Mesenchymal stem cell (in vitro differentiated cells and primary cell): ENCODE data around the gene ABHD6.
"Not testable (repeated sequence)": the region's sequence is repeated elsewhere in the genome, so short reads cannot be mapped to it uniquely, and the experiment has no call there.

ENCODE experiments used
- DNase-seq: peaks from one replicate; pipeline ENCODE4 v3.0.0-alpha.2; 2013
- H2AFZ ChIP-seq: one replicate; pipeline ENCODE4 v1.6.1; 2013; ENCODE audit warnings: low read depth, mild to moderate bottlenecking, control low read depth, inconsistent platforms, low read length, moderate library complexity
- H2AK5ac ChIP-seq: 2 replicates; pipeline ENCODE4 v1.6.1; 2013; ENCODE audit warnings: low read length, moderate library complexity, mild to moderate bottlenecking, inconsistent platforms; ENCODE audit not compliant: severe bottlenecking
- H2BK120ac ChIP-seq: one replicate; pipeline ENCODE4 v1.6.1; 2013; ENCODE audit warnings: low read depth, mild to moderate bottlenecking, inconsistent platforms, low read length, moderate library complexity
- H2BK12ac ChIP-seq, 2 experiments: one replicate each; pipeline ENCODE4 v1.6.1; 2013; ENCODE audit warnings: inconsistent platforms in 2 of 2, low read length in 2 of 2, mild to moderate bottlenecking in 2 of 2, moderate library complexity in 2 of 2, control low read depth in 1 of 2
- H2BK15ac ChIP-seq: one replicate; pipeline ENCODE4 v1.6.1; 2013; ENCODE audit warnings: mild to moderate bottlenecking, low read depth, inconsistent platforms; ENCODE audit not compliant: poor library complexity, severe bottlenecking
- H2BK5ac ChIP-seq: 2 replicates; pipeline ENCODE4 v1.6.1; 2013; ENCODE audit warnings: low read depth, mild to moderate bottlenecking, low read length, control low read depth, inconsistent platforms; ENCODE audit not compliant: poor library complexity, severe bottlenecking
- H3K14ac ChIP-seq, 2 experiments: one replicate each; pipeline ENCODE4 v1.6.1; 2013; ENCODE audit warnings: inconsistent platforms in 2 of 2, low read length in 2 of 2, control low read depth in 1 of 2, mild to moderate bottlenecking in 1 of 2, moderate library complexity in 1 of 2
- H3K18ac ChIP-seq, 2 experiments: one replicate each; pipeline ENCODE4 v1.6.1; 2013; ENCODE audit warnings: inconsistent platforms in 2 of 2, low read length in 2 of 2, control low read depth in 1 of 2, low read depth in 1 of 2, mild to moderate bottlenecking in 1 of 2
- H3K23ac ChIP-seq, 2 experiments: one replicate each; pipeline ENCODE4 v1.6.1; 2013; ENCODE audit warnings: inconsistent platforms in 2 of 2, low read length in 2 of 2, mild to moderate bottlenecking in 2 of 2, moderate library complexity in 2 of 2, control low read depth in 1 of 2
- H3K27ac ChIP-seq: 2 replicates; pipeline ENCODE4 v1.5.1; 2013; ENCODE audit warnings: mild to moderate bottlenecking, moderate library complexity, low read length, control low read depth, inconsistent platforms; ENCODE audit not compliant: poor library complexity, severe bottlenecking
- H3K27me3 ChIP-seq, 2 experiments: 2 replicates each; pipeline versions ENCODE4 v1.6.1 to v1.7.0; 2013; ENCODE audit warnings: low read length in 2 of 2, mild to moderate bottlenecking in 2 of 2, moderate library complexity in 2 of 2, control low read depth in 1 of 2, inconsistent platforms in 1 of 2; ENCODE audit not compliant: control insufficient read depth in 1 of 2, insufficient read depth in 1 of 2
- H3K36me3 ChIP-seq, 2 experiments: 2 replicates each; pipeline versions ENCODE4 v1.6.1 to v1.7.0; 2013; ENCODE audit warnings: low read length in 2 of 2, control low read depth in 1 of 2, inconsistent platforms in 1 of 2, low read depth in 1 of 2, mild to moderate bottlenecking in 1 of 2; ENCODE audit not compliant: insufficient read depth in 2 of 2, control insufficient read depth in 1 of 2
- H3K4ac ChIP-seq, 2 experiments: one replicate each; pipeline ENCODE4 v1.6.1; 2013; ENCODE audit warnings: inconsistent platforms in 2 of 2, low read length in 2 of 2, mild to moderate bottlenecking in 2 of 2, moderate library complexity in 2 of 2, control low read depth in 1 of 2, low read depth in 1 of 2
- H3K4me1 ChIP-seq: 2 replicates; pipeline ENCODE4 v1.6.1; 2013; ENCODE audit warnings: low read depth, low read length, control low read depth; ENCODE audit not compliant: control insufficient read depth, insufficient read depth
- H3K4me2 ChIP-seq: 2 replicates; pipeline ENCODE4 v1.6.1; 2013; ENCODE audit warnings: low read length, mild to moderate bottlenecking, inconsistent platforms; ENCODE audit not compliant: poor library complexity, severe bottlenecking
- H3K4me3 ChIP-seq, 2 experiments: 2 replicates each; pipeline versions ENCODE4 v1.5.1 to v1.7.0; 2013; ENCODE audit warnings: low read length in 2 of 2, mild to moderate bottlenecking in 2 of 2, control low read depth in 1 of 2, low read depth in 1 of 2; ENCODE audit not compliant: insufficient read depth in 1 of 2
- H3K79me1 ChIP-seq: replicated peaks from 2 replicates; pipeline ENCODE4 v1.6.1; 2013; ENCODE audit warnings: mild to moderate bottlenecking, control low read depth, low read length, inconsistent platforms; ENCODE audit not compliant: poor library complexity, severe bottlenecking
- H3K9ac ChIP-seq: 2 replicates; pipeline ENCODE4 v1.7.0; 2013; ENCODE audit warnings: mild to moderate bottlenecking, low read length, moderate library complexity
- H3K9me3 ChIP-seq: 2 replicates; pipeline ENCODE4 v1.7.0; 2013; ENCODE audit warnings: mild to moderate bottlenecking, low read length; ENCODE audit not compliant: control insufficient read depth
- H4K8ac ChIP-seq: one replicate; pipeline ENCODE4 v1.6.1; 2013; ENCODE audit warnings: inconsistent platforms, mild to moderate bottlenecking, low read length, moderate library complexity
- H4K91ac ChIP-seq: one replicate; pipeline ENCODE4 v1.6.1; 2013; ENCODE audit warnings: mild to moderate bottlenecking, low read length, inconsistent platforms
- WGBS: methylation state at CpG from one replicate; pipeline ENCODE4 v1.1.7; 2013; ENCODE audit warnings: mixed read lengths; 5-methylcytosine and 5-hydroxymethylcytosine counted together

The ABHD6 gene

GRCh38 chr3:58261954-58262666, 24.5 kb downstream of the ABHD6 start:
- no peak overlapping the region for H3K23ac ChIP-seq
- H2BK120ac ChIP-seq = no peak overlapping the region
- H3K4ac ChIP-seq = no peak overlapping the region
- H4K8ac ChIP-seq = no peak overlapping the region
- H2AK5ac ChIP-seq = no peak overlapping the region
- H3K14ac ChIP-seq = no peak overlapping the region
- no peak overlapping the region for H2AFZ ChIP-seq
- 81% methylated on average over 3 of the region's 3 CpGs for WGBS
- H3K79me1 ChIP-seq = no peaks in the 10 kb centered on the region
- H3K27ac ChIP-seq = no peak overlapping the region
- no peak overlapping the region for H3K4me3 ChIP-seq
- peaks cover 0 to 14% of the 10 kb centered on the region in 2 experiments for H3K36me3 ChIP-seq
- H3K4me1 ChIP-seq = peaks cover 7% of the 10 kb centered on the region
- no peak for DNase-seq
- no peak overlapping the region for H3K18ac ChIP-seq
- no peaks in the 10 kb centered on the region for H3K27me3 ChIP-seq
- H4K91ac ChIP-seq = no peak overlapping the region
- H2BK5ac ChIP-seq = no peak overlapping the region
- H3K9me3 ChIP-seq = no peaks in the 10 kb centered on the region
- H3K4me2 ChIP-seq = no peak overlapping the region
- H3K9ac ChIP-seq = no peak overlapping the region
- no peak overlapping the region for H2BK15ac ChIP-seq
- no peak overlapping the region for H2BK12ac ChIP-seq

DNA sequence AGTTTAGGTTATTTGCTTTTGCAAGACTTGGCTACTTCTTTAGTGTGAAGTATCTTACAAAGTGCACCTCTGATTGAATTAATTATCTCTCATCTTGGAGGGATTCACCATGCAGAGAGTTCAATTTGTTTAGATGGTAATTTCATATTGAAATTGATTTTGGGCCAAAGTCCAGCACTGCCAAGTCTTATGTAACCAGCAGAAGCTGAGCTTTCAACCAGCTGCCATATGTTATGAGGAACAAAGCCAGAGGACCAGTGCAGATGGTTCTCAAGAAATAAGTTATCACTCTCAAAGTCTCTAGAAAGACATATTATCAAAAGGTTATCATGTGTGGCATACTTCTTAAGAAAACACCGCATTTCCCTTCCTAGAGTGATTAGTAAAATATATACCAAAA, 29.0 kb downstream of the ABHD6 start:
- no peaks in the 10 kb centered on the region for H3K79me1 ChIP-seq

DNA sequence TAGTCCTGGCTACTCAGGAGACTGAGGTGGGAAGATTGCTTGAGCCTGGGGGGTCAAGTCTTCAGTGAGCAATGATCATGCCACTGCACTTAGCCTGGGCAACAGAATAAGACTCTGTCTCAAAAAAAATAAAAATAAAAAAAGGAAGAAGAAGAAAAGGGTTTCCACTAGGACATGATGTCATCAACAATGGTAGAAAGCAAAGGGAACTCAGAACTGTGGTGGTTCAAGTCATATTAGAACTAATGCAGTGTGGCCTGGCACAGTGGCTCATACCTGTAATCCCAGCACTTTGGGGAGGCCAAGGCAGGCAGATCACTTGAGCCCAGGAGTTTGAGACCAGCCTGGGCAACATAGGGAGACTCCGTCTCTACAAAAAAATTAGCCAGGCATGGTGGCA, 30.0 kb downstream of the ABHD6 start:
- H3K18ac ChIP-seq, H3K9ac ChIP-seq, H2AFZ ChIP-seq, H4K91ac ChIP-seq, H3K79me1 ChIP-seq, H3K23ac ChIP-seq, H3K9me3 ChIP-seq, H3K4me3 ChIP-seq, H3K4ac ChIP-seq, H2BK120ac ChIP-seq, H2BK15ac ChIP-seq, H2BK12ac ChIP-seq, H4K8ac ChIP-seq, H2BK5ac ChIP-seq, H2AK5ac ChIP-seq, DNase-seq, H3K14ac ChIP-seq, H3K4me2 ChIP-seq, H3K4me1 ChIP-seq, H3K27me3 ChIP-seq, H3K27ac ChIP-seq: not testable (repeated sequence)
- 100% methylated on average over 1 of the region's 1 CpG for WGBS
- peaks cover 0 to 14% of the 10 kb centered on the region in 2 experiments for H3K36me3 ChIP-seq

More for the DNA sequence above, 29.0 kb downstream of the ABHD6 start:
- Histone ChIP-seq H3K14ac (no peak overlapping the region), H2BK120ac (no peak overlapping the region), H4K8ac (no peak overlapping the region), H3K9ac (no peak overlapping the region), H3K27ac (no peak overlapping the region), H2AFZ (no peak overlapping the region), H3K4me3 (no peak overlapping the region), H2AK5ac (no peak overlapping the region), H2BK12ac (no peak overlapping the region), H3K4me2 (no peak overlapping the region), H2BK15ac (no peak overlapping the region), H3K27me3 (no peaks in the 10 kb centered on the region), H3K9me3 (no peaks in the 10 kb centered on the region), H3K36me3 (peaks cover 0 to 14% of the 10 kb centered on the region in 2 experiments), H3K4me1 (no peaks in the 10 kb centered on the region), H3K4ac (no peak overlapping the region), H3K18ac (no peak overlapping the region), H2BK5ac (no peak overlapping the region), H4K91ac (no peak overlapping the region), H3K23ac (no peak overlapping the region)
- WGBS = no CpG with 5 or more reads among the region's 1 CpG
- DNase-seq = no peak

- H3K18ac ChIP-seq = no peak overlapping the region
- no peak overlapping the region for H3K4ac ChIP-seq
- H3K4me2 ChIP-seq = no peak overlapping the region
- H4K91ac ChIP-seq = no peak overlapping the region
- no peak overlapping the region for H2AFZ ChIP-seq
- H3K9me3 ChIP-seq = no peaks in the 10 kb centered on the region
- H3K36me3 ChIP-seq = peaks cover 0 to 14% of the 10 kb centered on the region in 2 experiments
- H3K79me1 ChIP-seq = no peaks in the 10 kb centered on the region
- no peak overlapping the region for H2BK15ac ChIP-seq
- no peak overlapping the region for H3K4me3 ChIP-seq
- no peak overlapping the region for H3K27ac ChIP-seq
- H3K23ac ChIP-seq = no peak overlapping the region
- H2BK5ac ChIP-seq = no peak overlapping the region
- WGBS = 100% methylated on average over 1 of the region's 2 CpGs
- H2BK12ac ChIP-seq = no peak overlapping the region
- no peak overlapping the region for H2BK120ac ChIP-seq
- H3K27me3 ChIP-seq = no peaks in the 10 kb centered on the region
- no peak overlapping the region for H3K14ac ChIP-seq
- no peak overlapping the region for H2AK5ac ChIP-seq
- H4K8ac ChIP-seq = no peak overlapping the region
- H3K4me1 ChIP-seq = peaks cover 3% of the 10 kb centered on the region
- H3K9ac ChIP-seq = no peak overlapping the region
- DNase-seq = no peak
Measured at GRCh38 chr3:58269356-58269755, 31.8 kb downstream of the ABHD6 start.
